ENCODE data around the gene WDR59. TPM values are rescaled to one million over a fixed set of nuclear protein-coding genes. Genes with fewer than 3 reads are reported as not detected.

Gene WDR59
- polyA plus RNA-seq, 2 of the 4 experiments (the other 2 are of a cell fraction), result 33.4 to 52.2 TPM

DNA sequence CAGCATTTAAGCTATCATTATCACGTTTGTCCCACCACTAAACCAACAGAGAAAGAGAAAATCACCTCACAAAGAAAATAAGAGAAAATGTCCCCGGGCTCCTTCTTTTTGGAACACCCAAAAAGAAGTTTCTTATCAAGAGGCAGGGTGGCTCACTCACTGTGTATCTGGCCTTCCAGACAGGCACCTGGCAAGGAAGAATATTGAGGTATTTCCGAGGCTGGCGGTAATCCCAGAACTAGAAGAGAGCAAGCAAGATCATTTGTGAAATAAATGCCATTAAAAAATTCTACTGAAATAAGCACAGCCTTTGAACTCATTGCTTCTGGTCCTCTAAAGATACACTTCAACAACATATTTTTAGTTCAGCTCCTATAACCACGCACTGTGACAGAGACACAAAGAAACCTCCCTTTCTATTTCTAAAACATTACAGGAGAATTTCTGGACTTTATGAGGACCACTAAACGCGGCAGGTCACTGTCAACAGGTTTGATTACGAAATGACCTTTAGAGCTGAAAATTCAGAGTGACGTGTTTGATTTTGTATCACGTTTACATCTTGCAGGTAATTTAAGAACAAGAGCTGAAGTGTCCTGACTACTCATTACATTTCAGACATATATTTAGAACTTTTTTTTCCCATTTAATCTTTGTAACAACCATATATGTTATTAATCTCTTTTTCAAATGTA lies 61.0 kb downstream of the WDR59 start (continued):
- TF ChIP-seq POLR2AphosphoS2 (conservative IDR thresholded peaks at IDR 0.05; ENCODE audit: low read length) (no peak), MAFK (IDR thresholded peaks at IDR 0.05; ENCODE audit: partially characterized antibody) (no peak), NR3C1 (IDR thresholded peaks at IDR 0.05) (no peak), ZSCAN20 (CRISPR knock-in tag; IDR thresholded peaks at IDR 0.05) (no peak), SREBF2 (IDR thresholded peaks at IDR 0.05) (no peak), RFX5 (IDR thresholded peaks at IDR 0.05) (no peak)
- TF ChIP-seq, protein P1, sequence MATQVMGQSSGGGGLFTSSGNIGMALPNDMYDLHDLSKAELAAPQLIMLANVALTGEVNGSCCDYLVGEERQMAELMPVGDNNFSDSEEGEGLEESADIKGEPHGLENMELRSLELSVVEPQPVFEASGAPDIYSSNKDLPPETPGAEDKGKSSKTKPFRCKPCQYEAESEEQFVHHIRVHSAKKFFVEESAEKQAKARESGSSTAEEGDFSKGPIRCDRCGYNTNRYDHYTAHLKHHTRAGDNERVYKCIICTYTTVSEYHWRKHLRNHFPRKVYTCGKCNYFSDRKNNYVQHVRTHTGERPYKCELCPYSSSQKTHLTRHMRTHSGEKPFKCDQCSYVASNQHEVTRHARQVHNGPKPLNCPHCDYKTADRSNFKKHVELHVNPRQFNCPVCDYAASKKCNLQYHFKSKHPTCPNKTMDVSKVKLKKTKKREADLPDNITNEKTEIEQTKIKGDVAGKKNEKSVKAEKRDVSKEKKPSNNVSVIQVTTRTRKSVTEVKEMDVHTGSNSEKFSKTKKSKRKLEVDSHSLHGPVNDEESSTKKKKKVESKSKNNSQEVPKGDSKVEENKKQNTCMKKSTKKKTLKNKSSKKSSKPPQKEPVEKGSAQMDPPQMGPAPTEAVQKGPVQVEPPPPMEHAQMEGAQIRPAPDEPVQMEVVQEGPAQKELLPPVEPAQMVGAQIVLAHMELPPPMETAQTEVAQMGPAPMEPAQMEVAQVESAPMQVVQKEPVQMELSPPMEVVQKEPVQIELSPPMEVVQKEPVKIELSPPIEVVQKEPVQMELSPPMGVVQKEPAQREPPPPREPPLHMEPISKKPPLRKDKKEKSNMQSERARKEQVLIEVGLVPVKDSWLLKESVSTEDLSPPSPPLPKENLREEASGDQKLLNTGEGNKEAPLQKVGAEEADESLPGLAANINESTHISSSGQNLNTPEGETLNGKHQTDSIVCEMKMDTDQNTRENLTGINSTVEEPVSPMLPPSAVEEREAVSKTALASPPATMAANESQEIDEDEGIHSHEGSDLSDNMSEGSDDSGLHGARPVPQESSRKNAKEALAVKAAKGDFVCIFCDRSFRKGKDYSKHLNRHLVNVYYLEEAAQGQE (IDR thresholded peaks at IDR 0.05), result no peak
- TF ChIP-seq, protein P2, sequence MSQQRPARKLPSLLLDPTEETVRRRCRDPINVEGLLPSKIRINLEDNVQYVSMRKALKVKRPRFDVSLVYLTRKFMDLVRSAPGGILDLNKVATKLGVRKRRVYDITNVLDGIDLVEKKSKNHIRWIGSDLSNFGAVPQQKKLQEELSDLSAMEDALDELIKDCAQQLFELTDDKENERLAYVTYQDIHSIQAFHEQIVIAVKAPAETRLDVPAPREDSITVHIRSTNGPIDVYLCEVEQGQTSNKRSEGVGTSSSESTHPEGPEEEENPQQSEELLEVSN (IDR thresholded peaks at IDR 0.05; ENCODE audit: borderline replicate concordance, low read depth), result no peak

DNA sequence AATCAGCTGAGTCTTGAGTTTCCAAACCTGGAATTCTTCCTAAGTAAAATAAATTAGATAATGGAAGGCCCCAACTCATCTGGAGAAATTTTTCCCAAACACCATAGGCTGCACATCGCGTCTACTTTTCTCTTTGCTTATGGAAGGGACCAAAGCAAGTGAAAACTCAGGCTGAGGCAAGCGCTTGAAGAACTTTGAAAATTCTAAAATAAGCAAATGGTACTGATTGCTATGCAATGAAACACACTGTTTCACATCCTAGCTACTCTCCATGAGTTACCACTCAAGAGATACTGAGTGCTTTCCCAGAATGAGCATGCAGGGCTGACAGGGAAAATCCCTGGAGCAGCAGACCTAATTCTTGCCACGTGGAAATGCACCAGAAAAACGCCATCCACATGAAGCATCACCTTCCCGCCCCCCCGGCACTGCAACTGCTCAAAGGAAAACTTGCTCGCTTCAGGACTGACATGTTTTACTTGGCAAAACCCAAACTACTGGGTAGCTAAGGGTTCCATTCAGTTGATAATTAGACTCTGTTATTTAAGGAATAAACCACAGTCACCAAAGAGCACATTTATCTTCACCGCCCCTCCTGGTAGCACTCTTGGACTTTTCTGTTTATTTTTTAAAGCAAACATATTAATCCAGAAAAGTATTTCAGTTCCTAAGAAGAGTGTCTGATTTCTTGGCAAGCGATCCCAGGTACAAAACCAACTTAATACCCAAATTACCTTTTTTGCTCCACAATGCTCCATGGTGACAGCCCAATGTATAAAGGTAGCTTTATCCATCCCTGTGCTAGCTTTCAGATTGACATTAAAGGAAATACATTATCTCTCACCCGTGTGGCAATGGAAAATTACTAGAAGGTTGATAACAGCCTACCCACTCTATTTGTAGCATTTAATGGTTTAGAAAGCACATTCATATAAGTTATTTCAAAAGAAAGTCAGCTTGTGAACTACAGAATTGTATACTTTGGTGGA lies 62.5 kb downstream of the WDR59 start:
- Histone ChIP-seq H3K4me1 (no peaks in the 10 kb centered on the region), H3K4me2 (no peak overlapping the region), H3K27ac (no peak overlapping the region), H3K9me3 (no peaks in the 10 kb centered on the region), H3K4me3 (no peak overlapping the region)
- 84% methylated on average over 11 of the region's 11 CpGs for WGBS (ENCODE audit: missing lambda C conversion rate)
- CTCF ChIA-PET, result interaction anchor here (1.2 kb wide), 1 partner anchor 60 kb away, joined by 3 read pairs; no protein-coding TSS in a partner anchor
- POLR2A ChIA-PET, result no interaction called here
- FAIRE-seq (no peak), DNase-seq (ENCODE audit: low read depth in 1 of 2, low spot score in 1 of 2) (no peak), ATAC-seq (no peak)
- TF ChIP-seq KDM5A (IDR thresholded peaks at IDR 0.05) (no peak), JUNB (IDR thresholded peaks at IDR 0.05) (no peak), HOXB13 (CRISPR knock-in tag; IDR thresholded peaks at IDR 0.05; ENCODE audit: low read depth) (no peak), CHD2 (IDR thresholded peaks at IDR 0.05; ENCODE audit: low read length, partially characterized antibody) (no peak), RCOR1 (IDR thresholded peaks at IDR 0.05; ENCODE audit: low read depth, low read length) (no peak), HEYL (CRISPR knock-in tag; IDR thresholded peaks at IDR 0.05) (no peak)

DNA sequence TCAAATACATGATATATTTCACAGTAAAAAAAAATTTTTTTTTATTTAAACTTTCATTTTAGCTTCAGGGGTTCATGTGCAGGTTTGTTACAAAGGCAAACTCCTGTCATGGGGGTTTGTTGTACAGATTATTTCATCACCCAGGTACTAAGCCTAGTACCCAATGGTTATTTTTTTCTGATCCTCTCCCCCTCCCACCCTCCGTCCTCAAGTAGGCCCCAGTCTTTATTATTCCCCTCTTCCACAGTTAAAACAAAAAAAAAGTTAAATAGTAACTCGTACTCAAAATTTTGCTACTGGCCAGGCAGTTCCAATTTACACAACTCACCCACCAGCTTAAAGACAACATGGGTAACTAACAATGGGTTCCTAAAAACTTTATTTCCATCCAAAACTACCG lies 63.9 kb downstream of the WDR59 start:
- Histone ChIP-seq H3K9me3 (no peaks in the 10 kb centered on the region), H3K4me3 (no peak overlapping the region), H3K4me2 (no peak overlapping the region), H3K4me1 (no peaks in the 10 kb centered on the region), H3K27ac (no peak overlapping the region)
- FAIRE-seq (no peak), DNase-seq (ENCODE audit: low read depth in 1 of 2, low spot score in 1 of 2) (no peak), ATAC-seq (no peak)
- ChIA-PET CTCF (interaction anchor here (0.6 kb wide), 1 partner anchor 109 kb away, joined by 3 read pairs; no protein-coding TSS in a partner anchor), POLR2A (no interaction called here)
- WGBS (ENCODE audit: missing lambda C conversion rate), result 94% methylated on average over 3 of the region's 3 CpGs
- TF ChIP-seq, protein P3, sequence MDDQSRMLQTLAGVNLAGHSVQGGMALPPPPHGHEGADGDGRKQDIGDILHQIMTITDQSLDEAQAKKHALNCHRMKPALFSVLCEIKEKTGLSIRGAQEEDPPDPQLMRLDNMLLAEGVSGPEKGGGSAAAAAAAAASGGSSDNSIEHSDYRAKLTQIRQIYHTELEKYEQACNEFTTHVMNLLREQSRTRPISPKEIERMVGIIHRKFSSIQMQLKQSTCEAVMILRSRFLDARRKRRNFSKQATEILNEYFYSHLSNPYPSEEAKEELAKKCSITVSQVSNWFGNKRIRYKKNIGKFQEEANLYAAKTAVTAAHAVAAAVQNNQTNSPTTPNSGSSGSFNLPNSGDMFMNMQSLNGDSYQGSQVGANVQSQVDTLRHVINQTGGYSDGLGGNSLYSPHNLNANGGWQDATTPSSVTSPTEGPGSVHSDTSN (IDR thresholded peaks at IDR 0.05), result no peak
- no peak for TF ChIP-seq MAZ (IDR thresholded peaks at IDR 0.05; ENCODE audit: borderline replicate concordance, low read depth, low read length)
- no peak for TF ChIP-seq JUNB (IDR thresholded peaks at IDR 0.05)
- no peak for TF ChIP-seq EP300 (IDR thresholded peaks at IDR 0.05)
